ENCODE results near the gene TTYH2. TPM values are rescaled to one million over a fixed set of nuclear protein-coding genes. Genes with fewer than 3 reads are reported as not detected.

TTYH2 gene
- polyA plus RNA-seq, 3 donors = 12.3 to 57.4 (median 18.7) TPM

DNA sequence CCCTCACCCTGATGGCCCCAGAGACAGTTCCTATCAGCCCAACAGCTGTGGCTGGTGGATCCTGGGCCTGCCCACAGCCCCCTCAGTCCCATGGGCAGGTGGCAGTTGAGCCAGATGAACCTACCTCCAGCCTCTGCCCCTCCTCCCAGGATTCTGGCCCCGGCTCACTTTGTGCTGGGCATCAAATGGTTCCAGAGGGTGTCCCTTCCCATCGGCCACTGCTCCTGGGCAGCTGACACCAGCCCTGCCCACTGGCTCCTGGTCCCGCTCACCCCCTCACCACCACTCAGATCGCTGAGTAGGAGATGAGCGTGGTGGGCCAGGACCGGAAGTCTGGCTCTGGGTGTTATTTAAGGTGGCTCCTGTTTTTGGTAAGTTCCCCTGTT lies 2.0 kb downstream of the TTYH2 start:
- TF ChIP-seq, protein P1, sequence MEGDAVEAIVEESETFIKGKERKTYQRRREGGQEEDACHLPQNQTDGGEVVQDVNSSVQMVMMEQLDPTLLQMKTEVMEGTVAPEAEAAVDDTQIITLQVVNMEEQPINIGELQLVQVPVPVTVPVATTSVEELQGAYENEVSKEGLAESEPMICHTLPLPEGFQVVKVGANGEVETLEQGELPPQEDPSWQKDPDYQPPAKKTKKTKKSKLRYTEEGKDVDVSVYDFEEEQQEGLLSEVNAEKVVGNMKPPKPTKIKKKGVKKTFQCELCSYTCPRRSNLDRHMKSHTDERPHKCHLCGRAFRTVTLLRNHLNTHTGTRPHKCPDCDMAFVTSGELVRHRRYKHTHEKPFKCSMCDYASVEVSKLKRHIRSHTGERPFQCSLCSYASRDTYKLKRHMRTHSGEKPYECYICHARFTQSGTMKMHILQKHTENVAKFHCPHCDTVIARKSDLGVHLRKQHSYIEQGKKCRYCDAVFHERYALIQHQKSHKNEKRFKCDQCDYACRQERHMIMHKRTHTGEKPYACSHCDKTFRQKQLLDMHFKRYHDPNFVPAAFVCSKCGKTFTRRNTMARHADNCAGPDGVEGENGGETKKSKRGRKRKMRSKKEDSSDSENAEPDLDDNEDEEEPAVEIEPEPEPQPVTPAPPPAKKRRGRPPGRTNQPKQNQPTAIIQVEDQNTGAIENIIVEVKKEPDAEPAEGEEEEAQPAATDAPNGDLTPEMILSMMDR (IDR thresholded peaks at IDR 0.05) = no peak
- 80% methylated on average over 1 of the region's 6 CpGs for WGBS (ENCODE audit: insufficient coverage)
- DNase-seq = no peak
- Histone ChIP-seq H2AFZ (ENCODE audit: insufficient read depth, low read depth, low read length, poor library complexity, severe bottlenecking) (no peak overlapping the region), H3K79me2 (ENCODE audit: insufficient read depth, low read length) (peaks cover 74% of the 10 kb centered on the region), H3K4me3 (replicated peaks in 1 of 3; ENCODE audit: low read depth in 2 of 3, low read length in 3 of 3) (peak overlapping the region in 1 of 3 experiments; percentile 96), H3K4me1 (ENCODE audit: control insufficient read depth in 1 of 2, insufficient read depth in 2 of 2, low read length in 2 of 2) (peaks cover 56 to 77% of the 10 kb centered on the region in 2 donors), H3K27me3 (ENCODE audit: control insufficient read depth in 2 of 2, insufficient read depth in 2 of 2, low read length in 2 of 2) (no peaks in the 10 kb centered on the region), H4K20me1 (ENCODE audit: insufficient read depth, low read length) (peaks cover 87% of the 10 kb centered on the region), H3K27ac (ENCODE audit: low read depth in 1 of 2, low read length in 2 of 2) (no peak overlapping the region), H3K9ac (ENCODE audit: insufficient read depth, low read length, poor library complexity, severe bottlenecking) (no peak overlapping the region), H3K4me2 (replicated peaks; ENCODE audit: extremely low read depth, low read length, poor library complexity, severe bottlenecking) (peak overlapping the region; percentile 92), H3K9me3 (replicated peaks in 1 of 2; ENCODE audit: control insufficient read depth in 1 of 2, insufficient read depth in 1 of 2, low read length in 2 of 2) (no peaks in the 10 kb centered on the region), H3K36me3 (replicated peaks in 1 of 2; ENCODE audit: control insufficient read depth in 1 of 2, insufficient read depth in 2 of 2, low read length in 2 of 2) (peaks cover 17 to 36% of the 10 kb centered on the region in 2 donors)
- Mint-ChIP-seq H3K9me3 (no peaks in the 10 kb centered on the region), H3K4me1 (peaks cover 77% of the 10 kb centered on the region), H3K27me3 (ENCODE audit: low read depth in 3 of 3) (peaks cover 0 to 2% (median 0%) of the 10 kb centered on the region in 3 donors), H3K36me3 (peaks cover 22 to 49% of the 10 kb centered on the region in 2 donors), H3K27ac (no peak overlapping the region), H3K4me3 (no peak overlapping the region)
- intact Hi-C loops (cut with micrococcal nuclease) = no loop called here

DNA sequence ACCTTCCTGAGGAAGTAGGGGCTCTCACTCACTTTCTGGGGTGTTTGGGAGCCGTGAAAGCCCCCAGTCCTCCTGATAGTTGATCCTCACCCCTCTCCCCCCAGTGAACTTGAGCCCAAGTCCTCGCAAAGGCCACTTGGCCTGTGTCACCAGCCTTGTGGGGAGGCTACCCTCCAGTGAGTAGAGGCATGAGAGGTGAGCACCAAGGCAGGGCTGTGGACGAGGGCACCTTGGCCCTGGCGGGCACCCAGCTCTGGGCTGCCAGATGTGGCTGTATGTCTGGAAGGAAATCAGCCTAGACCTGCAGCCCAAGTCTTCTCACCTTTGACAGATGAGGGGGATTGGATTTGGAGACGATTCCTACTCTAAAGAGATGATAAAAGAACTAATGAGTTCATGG lies 3.1 kb downstream of the TTYH2 start:
- peaks cover 0 to 2% (median 0%) of the 10 kb centered on the region in 3 donors for H3K27me3 Mint-ChIP-seq (ENCODE audit: low read depth in 3 of 3)
- H3K4me1 ChIP-seq (ENCODE audit: control insufficient read depth in 1 of 2, insufficient read depth in 2 of 2, low read length in 2 of 2) = peaks cover 49 to 70% of the 10 kb centered on the region in 2 donors
- H2AFZ ChIP-seq (ENCODE audit: insufficient read depth, low read depth, low read length, poor library complexity, severe bottlenecking) = no peak overlapping the region
- H3K9me3 Mint-ChIP-seq = no peaks in the 10 kb centered on the region
- H3K4me2 ChIP-seq (replicated peaks; ENCODE audit: extremely low read depth, low read length, poor library complexity, severe bottlenecking) = no peak overlapping the region
- TF ChIP-seq, protein P1 (IDR thresholded peaks at IDR 0.05) = no peak
- peaks cover 71% of the 10 kb centered on the region for H3K4me1 Mint-ChIP-seq
- H3K4me3 ChIP-seq (replicated peaks in 1 of 3; ENCODE audit: low read depth in 2 of 3, low read length in 3 of 3) = no peak overlapping the region
- H3K36me3 ChIP-seq (replicated peaks in 1 of 2; ENCODE audit: control insufficient read depth in 1 of 2, insufficient read depth in 2 of 2, low read length in 2 of 2) = peaks cover 11 to 28% of the 10 kb centered on the region in 2 donors
- no peaks in the 10 kb centered on the region for H3K27me3 ChIP-seq (ENCODE audit: control insufficient read depth in 2 of 2, insufficient read depth in 2 of 2, low read length in 2 of 2)
- WGBS (ENCODE audit: insufficient coverage) = 92% methylated on average over 2 of the region's 5 CpGs
- intact Hi-C loops (cut with micrococcal nuclease) = no loop called here
- H4K20me1 ChIP-seq (ENCODE audit: insufficient read depth, low read length) = peaks cover 87% of the 10 kb centered on the region
- no peak overlapping the region for H3K9ac ChIP-seq (ENCODE audit: insufficient read depth, low read length, poor library complexity, severe bottlenecking)
- H3K36me3 Mint-ChIP-seq = peaks cover 19 to 47% of the 10 kb centered on the region in 2 donors
- H3K4me3 Mint-ChIP-seq = no peak overlapping the region
- H3K9me3 ChIP-seq (replicated peaks in 1 of 2; ENCODE audit: control insufficient read depth in 1 of 2, insufficient read depth in 1 of 2, low read length in 2 of 2) = no peaks in the 10 kb centered on the region
- H3K27ac Mint-ChIP-seq = no peak overlapping the region
- peaks cover 69% of the 10 kb centered on the region for H3K79me2 ChIP-seq (ENCODE audit: insufficient read depth, low read length)
- no peak for DNase-seq
- no peak overlapping the region for H3K27ac ChIP-seq (ENCODE audit: low read depth in 1 of 2, low read length in 2 of 2)
